PFSK-1 (cell line): ENCODE data around the gene SKAP1.

Experiments
- FOXP2 ChIP-seq: optimal IDR thresholded peaks from 2 replicates; pipeline ENCODE3; 2011; ENCODE audit warnings: borderline replicate concordance, control low read depth, inconsistent platforms; ENCODE audit not compliant: insufficient read depth; ENCODE audit errors: extremely low read length, extremely low read depth
- POLR2AphosphoS5 ChIP-seq: IDR thresholded peaks from 2 replicates; pipeline ENCODE4 v1.6.1; 2012; ENCODE audit warnings: low read depth, mild to moderate bottlenecking, control low read depth, low read length, moderate library complexity
- SIN3A ChIP-seq: IDR thresholded peaks from 2 replicates; pipeline ENCODE4 v1.6.1; 2012; ENCODE audit warnings: mild to moderate bottlenecking, low read length, moderate library complexity, borderline replicate concordance; ENCODE audit not compliant: insufficient read depth
- TAF1 ChIP-seq: IDR thresholded peaks from 2 replicates; pipeline ENCODE4 v1.6.1; 2012; ENCODE audit warnings: low read length, control low read depth, borderline replicate concordance; ENCODE audit not compliant: insufficient read depth
- TF ChIP-seq, protein P1 (sequence below), 2 experiments: IDR thresholded peaks; 2 replicates each; pipeline versions ENCODE4 v1.6.1 to v1.8.0; 2011 to 2012; ENCODE audit warnings: low read depth in 2 of 2, low read length in 2 of 2, control low read depth in 1 of 2, inconsistent platforms in 1 of 2, mild to moderate bottlenecking in 1 of 2, moderate library complexity in 1 of 2; ENCODE audit not compliant: insufficient read depth in 1 of 2

SKAP1 gene

DNA sequence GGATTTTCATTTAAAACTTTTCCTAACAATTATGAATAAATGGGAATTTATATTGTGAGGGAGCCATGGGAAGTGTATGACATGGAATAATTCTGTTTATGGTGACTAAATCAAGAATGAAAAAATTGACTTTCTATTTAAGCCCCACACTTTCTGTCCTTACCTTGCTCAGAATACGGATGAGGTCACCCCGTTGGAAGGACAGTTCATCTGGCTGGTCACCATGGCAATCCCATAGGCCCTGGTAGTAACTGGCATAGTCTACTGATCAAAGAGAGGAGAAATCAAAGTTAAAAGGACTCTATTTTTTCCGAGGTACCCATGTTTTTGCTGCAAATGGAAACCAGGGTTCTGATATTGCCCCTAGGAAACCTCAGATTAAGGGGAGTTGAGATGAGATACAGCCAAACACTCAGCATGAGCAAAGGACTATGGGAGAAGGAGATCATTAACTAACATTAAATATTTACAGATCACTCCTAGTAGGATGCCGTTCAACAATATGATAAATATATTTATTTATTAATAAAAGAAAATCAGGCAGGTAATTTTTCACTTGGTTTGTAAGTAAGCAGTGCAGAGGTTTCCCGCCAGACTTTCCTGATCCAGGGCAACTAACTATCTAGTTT lies 267.6 kb downstream of the SKAP1 start:
- TF ChIP-seq, protein P1, sequence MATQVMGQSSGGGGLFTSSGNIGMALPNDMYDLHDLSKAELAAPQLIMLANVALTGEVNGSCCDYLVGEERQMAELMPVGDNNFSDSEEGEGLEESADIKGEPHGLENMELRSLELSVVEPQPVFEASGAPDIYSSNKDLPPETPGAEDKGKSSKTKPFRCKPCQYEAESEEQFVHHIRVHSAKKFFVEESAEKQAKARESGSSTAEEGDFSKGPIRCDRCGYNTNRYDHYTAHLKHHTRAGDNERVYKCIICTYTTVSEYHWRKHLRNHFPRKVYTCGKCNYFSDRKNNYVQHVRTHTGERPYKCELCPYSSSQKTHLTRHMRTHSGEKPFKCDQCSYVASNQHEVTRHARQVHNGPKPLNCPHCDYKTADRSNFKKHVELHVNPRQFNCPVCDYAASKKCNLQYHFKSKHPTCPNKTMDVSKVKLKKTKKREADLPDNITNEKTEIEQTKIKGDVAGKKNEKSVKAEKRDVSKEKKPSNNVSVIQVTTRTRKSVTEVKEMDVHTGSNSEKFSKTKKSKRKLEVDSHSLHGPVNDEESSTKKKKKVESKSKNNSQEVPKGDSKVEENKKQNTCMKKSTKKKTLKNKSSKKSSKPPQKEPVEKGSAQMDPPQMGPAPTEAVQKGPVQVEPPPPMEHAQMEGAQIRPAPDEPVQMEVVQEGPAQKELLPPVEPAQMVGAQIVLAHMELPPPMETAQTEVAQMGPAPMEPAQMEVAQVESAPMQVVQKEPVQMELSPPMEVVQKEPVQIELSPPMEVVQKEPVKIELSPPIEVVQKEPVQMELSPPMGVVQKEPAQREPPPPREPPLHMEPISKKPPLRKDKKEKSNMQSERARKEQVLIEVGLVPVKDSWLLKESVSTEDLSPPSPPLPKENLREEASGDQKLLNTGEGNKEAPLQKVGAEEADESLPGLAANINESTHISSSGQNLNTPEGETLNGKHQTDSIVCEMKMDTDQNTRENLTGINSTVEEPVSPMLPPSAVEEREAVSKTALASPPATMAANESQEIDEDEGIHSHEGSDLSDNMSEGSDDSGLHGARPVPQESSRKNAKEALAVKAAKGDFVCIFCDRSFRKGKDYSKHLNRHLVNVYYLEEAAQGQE (IDR thresholded peaks at IDR 0.05; ENCODE audit: insufficient read depth in 1 of 2, low read depth in 2 of 2, low read length in 2 of 2) = no peak
- TF ChIP-seq POLR2AphosphoS5 (no peak), SIN3A (no peak), TAF1 (no peak), FOXP2 (no peak)

DNA sequence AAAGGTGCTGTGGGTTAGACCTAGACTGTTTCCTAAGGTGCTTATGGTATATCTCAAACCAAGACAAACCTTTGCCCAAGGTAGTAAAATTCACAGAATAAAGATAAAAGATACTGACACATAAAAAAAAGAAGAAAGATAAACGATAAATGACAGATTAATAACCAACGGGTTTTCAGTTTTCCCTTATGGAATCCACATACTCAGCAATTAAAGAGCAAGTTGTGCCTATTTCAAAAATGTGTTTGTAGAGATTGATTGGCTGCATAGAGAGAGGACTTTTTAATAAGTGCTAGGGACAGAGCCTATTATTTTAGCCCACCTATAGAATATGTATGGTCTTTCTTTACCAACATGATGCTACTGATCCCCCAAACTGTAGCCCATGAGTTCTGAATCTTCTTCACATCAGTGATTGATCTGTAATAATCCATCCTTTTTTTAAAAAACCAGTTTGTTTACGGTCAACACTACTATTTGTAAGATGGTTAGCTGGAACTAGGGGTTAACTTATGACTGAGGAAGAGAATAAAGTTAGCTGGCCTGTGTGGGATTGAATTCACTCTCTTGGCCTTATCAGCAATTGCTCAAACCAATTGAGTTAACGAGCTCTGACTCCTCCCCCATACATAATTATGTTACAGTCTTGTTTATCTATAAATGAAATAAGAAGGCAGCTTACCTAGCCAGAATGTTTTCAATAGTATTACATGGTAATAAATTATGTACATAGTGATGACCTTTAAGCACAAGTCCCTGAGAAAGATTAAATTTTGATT lies 268.7 kb downstream of the SKAP1 start:
- TF ChIP-seq TAF1 = no peak
- no peak for TF ChIP-seq POLR2AphosphoS5
- TF ChIP-seq, protein P1 (IDR thresholded peaks at IDR 0.05; ENCODE audit: insufficient read depth in 1 of 2, low read depth in 2 of 2, low read length in 2 of 2) = no peak
- no peak for TF ChIP-seq SIN3A
- TF ChIP-seq FOXP2 = no peak

DNA sequence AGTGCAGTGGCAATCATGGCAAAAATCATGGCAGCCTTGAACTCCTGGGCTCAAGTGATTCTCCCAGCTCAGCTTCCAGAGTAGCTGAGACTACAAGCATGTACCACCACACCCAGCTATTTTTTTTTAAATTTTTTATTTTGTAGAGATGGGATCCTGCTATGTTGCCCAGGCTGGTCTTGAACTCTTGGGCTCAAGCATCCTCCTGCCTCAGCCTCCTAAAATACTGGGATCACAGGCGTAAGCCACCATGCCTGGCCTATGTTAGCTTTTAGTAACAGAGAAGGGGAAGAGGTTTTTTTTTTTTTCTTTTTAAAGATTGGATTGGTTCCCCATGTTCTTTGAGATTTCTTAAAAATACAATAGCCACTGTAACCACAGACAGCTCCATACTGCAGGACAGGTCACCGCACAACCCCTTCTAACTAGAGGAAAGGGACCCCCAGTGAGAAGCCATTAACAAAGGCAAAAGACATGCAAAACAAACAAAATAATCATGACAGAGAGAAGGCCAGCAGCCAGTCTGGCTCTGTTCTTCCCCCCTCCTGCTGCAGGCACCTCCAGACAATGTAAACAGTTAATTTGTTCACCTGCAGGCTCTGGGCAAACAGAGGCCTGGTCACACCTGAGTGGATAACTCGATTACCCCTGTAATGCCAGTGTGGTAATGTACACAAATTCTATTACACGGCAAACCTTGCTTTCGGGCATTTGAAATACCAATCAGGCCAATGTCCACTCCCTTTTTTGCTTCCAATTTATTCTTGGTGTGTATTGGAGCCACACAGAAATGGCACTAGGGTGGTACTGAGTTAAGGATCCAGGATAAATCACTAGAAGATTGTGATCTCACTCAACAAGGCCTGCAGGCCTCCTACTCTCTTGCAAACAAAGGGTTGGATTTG lies 269.6 kb downstream of the SKAP1 start:
- no peak for TF ChIP-seq FOXP2
- TF ChIP-seq, protein P1 (IDR thresholded peaks at IDR 0.05; ENCODE audit: insufficient read depth in 1 of 2, low read depth in 2 of 2, low read length in 2 of 2) = no peak
- TF ChIP-seq POLR2AphosphoS5 = no peak
- no peak for TF ChIP-seq SIN3A
- no peak for TF ChIP-seq TAF1

DNA sequence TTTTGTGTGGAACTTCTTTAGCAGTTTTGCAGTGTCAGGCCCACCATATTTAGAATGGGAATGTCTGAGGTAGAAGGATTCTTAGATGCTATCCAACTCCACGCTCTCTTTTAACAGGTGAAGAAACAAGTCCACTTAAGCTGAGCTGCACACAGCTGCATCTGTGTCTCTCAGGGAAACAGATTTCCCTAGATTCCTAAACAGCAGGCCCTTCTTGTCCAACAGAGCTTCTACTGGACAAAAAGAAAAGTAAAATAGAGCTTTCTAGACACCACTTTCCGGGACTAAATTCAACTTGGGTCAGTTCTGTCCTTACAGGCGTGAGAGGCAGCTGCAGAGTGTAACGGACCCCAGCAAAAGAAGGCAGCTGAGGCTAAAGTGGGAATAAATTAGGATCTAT lies 270.8 kb downstream of the SKAP1 start:
- TF ChIP-seq, protein P1 (IDR thresholded peaks at IDR 0.05; ENCODE audit: insufficient read depth in 1 of 2, low read depth in 2 of 2, low read length in 2 of 2) = no peak
- TF ChIP-seq FOXP2 = no peak
- TF ChIP-seq TAF1 = no peak
- no peak for TF ChIP-seq SIN3A
- TF ChIP-seq POLR2AphosphoS5 = no peak
